ENCODE measurements around the gene ANKH.

ANKH gene

GRCh38 chr5:14730881-14731280 is 140.7 kb downstream of the ANKH start:
- no peak for DNase-seq

GRCh38 chr5:14730466-14730865 is 141.1 kb downstream of the ANKH start:
- DNase-seq: no peak

GRCh38 chr5:14729448-14730385 is 141.9 kb downstream of the ANKH start:
- no peak for DNase-seq

GRCh38 chr5:14728459-14728938 is 143.1 kb downstream of the ANKH start:
- no peak for DNase-seq

GRCh38 chr5:14727928-14728458 is 143.6 kb downstream of the ANKH start:
- DNase-seq: no peak

GRCh38 chr5:14727428-14727865 is 144.1 kb downstream of the ANKH start:
- peak; percentile 78 for DNase-seq

GRCh38 chr5:14726066-14726838 is 145.3 kb downstream of the ANKH start:
- no peak for DNase-seq

GRCh38 chr5:14724633-14725032 is 146.9 kb downstream of the ANKH start:
- DNase-seq: no peak

- DNase-seq: no peak
Measured at GRCh38 chr5:14723701-14724132, 147.9 kb downstream of the ANKH start.

- no peak for DNase-seq
Measured at GRCh38 chr5:14722923-14723322, 148.7 kb downstream of the ANKH start.

GRCh38 chr5:14721990-14722656 is 149.5 kb downstream of the ANKH start:
- DNase-seq: no peak

- no peak for DNase-seq
Measured at GRCh38 chr5:14720236-14720923, 151.2 kb downstream of the ANKH start.

- no peak for DNase-seq
Measured at GRCh38 chr5:14718778-14719177, 152.8 kb downstream of the ANKH start.

GRCh38 chr5:14716755-14717752 is 154.5 kb downstream of the ANKH start:
- no peak for DNase-seq

- no peak for DNase-seq
Measured at GRCh38 chr5:14715481-14715880, 156.1 kb downstream of the ANKH start.

- no peak for DNase-seq
Measured at GRCh38 chr5:14714706-14715105, 156.9 kb downstream of the ANKH start.

GRCh38 chr5:14713476-14714390 is 157.8 kb downstream of the ANKH start:
- no peak for DNase-seq

- no peak for DNase-seq
Measured at GRCh38 chr5:14712666-14713065, 158.9 kb downstream of the ANKH start.

- no peak for DNase-seq
Measured at GRCh38 chr5:14712131-14712530, 159.4 kb downstream of the ANKH start.

Measured in activated T-cell treated with anti-CD3 and anti-CD28 coated beads, Interleukin-2, amount 50 U/mL, for 1 hour (primary cell).